ENCODE measurements around the gene SPINDOC.

SPINDOC gene

DNA sequence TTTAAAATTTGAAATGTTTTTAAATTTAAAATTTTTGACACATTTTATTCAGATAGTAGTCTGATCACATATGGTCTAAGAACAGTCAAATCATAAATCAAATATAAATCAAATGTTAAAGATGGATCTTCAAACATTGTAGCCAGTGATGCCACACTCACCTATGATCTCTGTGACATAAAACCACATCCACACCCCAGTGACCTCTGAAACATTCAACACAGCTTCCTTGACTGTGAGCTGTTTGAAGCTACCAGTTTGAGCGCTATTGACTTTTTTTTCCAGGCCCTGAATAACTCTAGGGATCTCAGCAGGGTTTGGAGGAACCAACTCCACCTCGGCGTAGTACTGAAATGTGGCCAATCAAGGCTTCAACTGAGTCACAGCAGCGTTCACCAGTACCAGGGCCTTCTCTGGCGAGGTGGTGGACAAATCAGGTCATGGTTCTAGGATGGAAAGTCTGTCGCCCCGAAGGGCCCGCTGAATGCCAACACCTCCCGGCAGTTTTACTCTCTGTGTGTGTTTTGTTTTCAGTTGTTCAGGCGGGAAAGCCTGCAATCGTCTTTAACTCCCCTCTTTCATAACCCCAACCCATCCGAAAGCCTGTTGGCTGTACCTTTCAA, 21.4 kb downstream of the SPINDOC start:
- DNase-seq (ENCODE audit: low read depth): no peak

- no peak for DNase-seq (ENCODE audit: low read depth)
These were observed 21.9 kb downstream of the SPINDOC start for GRCh38 chr11:63835158-63835545.

DNA sequence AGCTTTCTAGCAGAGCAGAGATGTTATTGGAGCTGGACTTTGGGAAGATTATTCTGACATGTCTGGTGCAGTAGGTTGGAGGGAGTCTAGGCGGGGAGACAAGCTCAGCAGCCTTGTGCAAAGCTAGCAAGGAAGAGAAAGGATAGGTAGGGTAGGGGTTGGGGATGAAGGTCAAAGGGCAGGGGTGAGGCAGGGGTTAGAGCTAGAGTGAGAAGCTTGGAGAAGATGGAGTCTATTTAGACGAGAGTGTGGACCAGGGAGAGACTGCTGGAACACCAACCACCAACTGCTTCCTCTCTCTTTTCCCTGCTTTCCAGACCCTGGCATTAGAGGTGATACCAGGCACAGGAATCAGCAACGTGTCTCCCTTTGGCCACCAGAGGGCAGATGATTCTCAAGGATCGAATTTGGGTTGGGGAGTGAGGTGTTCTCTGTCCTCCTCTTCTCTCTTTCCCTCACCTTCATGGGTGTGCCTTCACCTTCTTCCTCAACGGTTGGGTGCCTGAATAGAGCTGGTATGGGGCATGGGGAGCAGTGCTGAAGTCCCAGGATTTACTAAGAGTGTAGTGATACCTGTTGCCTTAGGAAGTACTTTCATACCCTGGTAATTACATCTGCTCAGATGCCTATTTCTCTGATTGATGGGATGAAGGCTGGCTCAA, 23.9 kb downstream of the SPINDOC start:
- peak; percentile 44 for DNase-seq (ENCODE audit: low read depth)

- DNase-seq (ENCODE audit: low read depth): no peak
These were observed 24.5 kb downstream of the SPINDOC start for GRCh38 chr11:63837739-63838138.

DNA sequence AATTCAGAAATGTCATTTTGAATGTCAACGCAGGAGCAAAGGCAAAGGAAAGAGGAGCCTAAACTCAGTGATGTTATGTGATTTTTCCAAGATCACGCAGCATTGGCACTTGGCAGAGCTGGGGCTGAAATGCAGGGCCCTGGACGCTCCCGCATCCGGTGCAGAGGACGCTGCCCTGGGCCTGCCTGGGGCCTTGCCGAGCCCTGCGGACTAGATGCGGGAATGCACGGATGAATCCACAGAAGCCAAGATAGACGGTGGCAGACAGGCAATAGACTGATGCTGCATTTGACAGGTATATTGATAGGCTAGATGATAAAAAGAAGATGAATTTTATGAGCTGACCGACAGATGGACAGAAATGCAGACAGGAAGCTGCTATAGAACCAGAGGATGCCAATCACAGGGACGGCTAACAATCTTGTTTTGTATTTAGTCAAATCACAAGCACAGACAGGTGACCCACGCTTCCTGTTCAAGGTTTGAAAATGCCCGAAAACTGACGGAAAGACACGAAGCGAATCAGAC, 25.0 kb downstream of the SPINDOC start:
- DNase-seq (ENCODE audit: low read depth): no peak

DNA sequence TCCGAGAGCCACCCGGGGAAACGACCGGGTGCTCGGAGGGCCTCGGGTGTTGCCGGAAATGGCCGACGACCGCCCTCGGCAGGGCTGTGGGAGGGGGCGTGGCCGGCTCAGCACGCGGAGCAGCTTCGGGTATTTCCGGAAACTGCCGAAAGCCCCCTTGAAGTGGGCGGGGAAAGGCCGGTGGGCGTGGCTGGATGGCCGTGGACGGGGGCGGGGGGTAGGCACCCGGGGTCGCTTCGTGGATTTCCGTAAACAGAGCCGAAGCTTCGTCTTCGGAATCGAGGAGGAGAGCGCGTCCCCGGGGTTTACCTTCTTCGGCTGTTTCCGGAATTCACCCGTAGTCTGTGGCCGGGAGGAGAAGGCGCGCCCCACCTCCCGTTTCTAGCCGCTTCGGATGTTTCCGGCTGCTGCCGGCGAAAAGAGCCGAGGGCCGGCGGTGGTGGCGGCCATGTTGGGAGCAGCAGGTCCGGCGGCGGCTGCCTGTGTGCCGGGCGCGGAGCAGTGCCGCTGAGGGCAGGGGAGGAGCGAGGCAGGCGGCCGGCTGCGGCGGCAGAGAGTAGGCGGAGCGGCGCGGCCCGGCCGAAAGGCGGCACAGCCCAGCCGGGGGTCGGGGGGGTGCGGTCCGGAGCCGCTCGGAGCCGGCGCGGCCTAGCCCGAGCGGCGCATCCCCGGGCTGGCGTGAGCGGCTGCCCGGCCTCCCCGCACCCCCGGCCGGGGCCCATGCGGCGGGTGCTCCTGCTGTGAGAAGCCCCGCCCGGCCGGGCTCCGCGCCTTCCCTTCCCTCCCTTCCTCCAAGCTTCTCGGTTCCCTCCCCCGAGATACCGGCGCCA, 25.6 kb downstream of the SPINDOC start, which contains the start of gene MARK2:
TSS of gene MARK2 (plus strand) at position 433 of the 830 bp plus-strand sequence. CDS start at position 830, 397 bp downstream.
- DNase-seq (ENCODE audit: low read depth): peak; percentile 97

GRCh38 chr11:63839508-63840355, 26.5 kb downstream of the SPINDOC start:
- no peak for DNase-seq (ENCODE audit: low read depth)

GRCh38 chr11:63840356-63841060, 27.3 kb downstream of the SPINDOC start:
- no peak for DNase-seq (ENCODE audit: low read depth)

GRCh38 chr11:63841554-63841953, 28.3 kb downstream of the SPINDOC start:
- no peak for DNase-seq (ENCODE audit: low read depth)

- DNase-seq (ENCODE audit: low read depth): no peak
These were observed 29.8 kb downstream of the SPINDOC start for GRCh38 chr11:63843041-63843440.

GRCh38 chr11:63844836-63845235, 31.6 kb downstream of the SPINDOC start:
- no peak for DNase-seq (ENCODE audit: low read depth)

GRCh38 chr11:63845303-63845702, 32.0 kb downstream of the SPINDOC start:
- no peak for DNase-seq (ENCODE audit: low read depth)

GRCh38 chr11:63845911-63846310, 32.7 kb downstream of the SPINDOC start:
- DNase-seq (ENCODE audit: low read depth): no peak

- no peak for DNase-seq (ENCODE audit: low read depth)
These were observed 33.6 kb downstream of the SPINDOC start for GRCh38 chr11:63846897-63847296.

DNA sequence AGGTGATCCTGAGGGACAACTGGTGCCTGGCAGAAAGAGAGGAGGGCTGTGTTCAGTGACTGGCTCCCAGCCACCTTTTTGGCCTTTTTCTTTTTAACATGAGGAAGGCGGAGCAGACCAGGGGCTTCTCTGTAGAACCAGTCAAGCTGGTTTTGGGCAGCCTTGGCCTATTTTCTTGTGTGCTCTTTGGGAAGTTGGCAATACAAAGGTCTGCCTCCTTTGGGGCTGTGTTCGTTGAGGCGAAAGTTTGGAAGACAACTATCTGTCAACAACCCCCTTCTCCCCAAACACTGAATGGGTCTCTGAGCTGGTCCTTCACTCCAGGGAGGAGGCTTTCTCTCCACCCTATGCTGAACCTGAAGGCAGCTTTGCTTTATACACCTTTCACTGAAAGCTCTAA, 34.1 kb downstream of the SPINDOC start:
- no peak for DNase-seq (ENCODE audit: low read depth)

- DNase-seq (ENCODE audit: low read depth): no peak
These were observed 36.4 kb downstream of the SPINDOC start for GRCh38 chr11:63849691-63850090.

GRCh38 chr11:63850920-63851319, 37.7 kb downstream of the SPINDOC start:
- no peak for DNase-seq (ENCODE audit: low read depth)

- no peak for DNase-seq (ENCODE audit: low read depth)
These were observed 38.1 kb downstream of the SPINDOC start for GRCh38 chr11:63851364-63851763.

DNA sequence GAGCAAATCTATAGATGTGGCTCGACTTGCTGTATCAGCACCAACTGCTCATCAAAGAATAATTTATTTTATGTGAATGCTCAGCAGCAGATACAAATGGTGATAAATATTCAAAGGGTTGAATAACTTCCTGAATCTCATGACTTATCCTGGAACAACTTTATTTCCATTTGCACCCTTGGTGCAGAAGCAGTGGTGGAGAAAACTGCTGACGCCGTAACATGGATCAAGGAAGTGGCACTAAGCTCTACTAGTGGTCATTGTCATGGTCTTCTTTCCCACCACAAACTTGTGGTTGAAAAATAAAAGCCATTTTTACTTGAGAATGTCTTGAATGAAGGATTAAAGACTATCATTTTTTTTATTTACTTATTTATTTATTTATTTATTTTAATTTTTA, 40.2 kb downstream of the SPINDOC start:
- no peak for DNase-seq (ENCODE audit: low read depth)

DNA sequence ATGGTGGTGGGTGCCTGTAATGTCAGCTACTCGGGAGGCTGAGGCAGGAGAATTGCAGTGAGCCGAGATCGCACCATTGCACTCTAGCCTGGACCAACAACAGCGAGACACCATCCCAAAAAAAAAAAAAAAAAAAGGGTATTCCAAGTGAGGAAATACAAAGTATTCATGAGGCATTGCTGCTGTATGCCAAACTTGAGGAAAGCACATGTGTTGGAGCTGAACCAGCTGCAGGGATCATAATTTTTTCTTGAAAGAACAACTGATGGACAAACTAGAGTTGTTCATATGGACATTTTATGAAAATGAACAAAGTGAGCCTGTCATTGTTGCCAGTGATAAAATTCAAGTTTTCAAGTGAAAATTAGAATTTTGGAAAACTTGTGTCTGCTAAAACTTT, 41.4 kb downstream of the SPINDOC start:
- no peak for DNase-seq (ENCODE audit: low read depth)

- DNase-seq (ENCODE audit: low read depth): no peak
These were observed 42.7 kb downstream of the SPINDOC start for GRCh38 chr11:63855975-63856374.

Data from fibroblast of the conjunctiva (primary cell).